Measurements from ENCODE around the gene EN1. TPM values are rescaled to one million over a fixed set of nuclear protein-coding genes. Genes with fewer than 3 reads are reported as not detected.
A peak's percentile ranks its signal among the peaks of the same experiment; 100 is the strongest.

EN1 gene
- total and polyA plus RNA-seq, 2 of the 13 experiments (the other 11 are each of a cell fraction or from before 2014, with no cell fraction given) = not detected

- no peak for TF ChIP-seq CBX2 (IDR thresholded peaks at IDR 0.05; ENCODE audit: low read depth, low read length)
- no peak for TF ChIP-seq CBX2 (CRISPR knock-in tag; IDR thresholded peaks at IDR 0.05; ENCODE audit: low read depth)
- TF ChIP-seq U2AF2 (IDR thresholded peaks at IDR 0.05; ENCODE audit: low read depth, low read length) = no peak
- peak; percentile 31; the same call in 1 of the 2 replicates for TF ChIP-seq ZNF768 (CRISPR knock-in tag; IDR thresholded peaks at IDR 0.05)
- no peak for TF ChIP-seq HNF4G (IDR thresholded peaks at IDR 0.05; ENCODE audit: borderline replicate concordance, low read depth, low read length)
- no peak for TF ChIP-seq HNF4G (CRISPR knock-in tag; IDR thresholded peaks at IDR 0.05; ENCODE audit: borderline replicate concordance, low read depth)
- TF ChIP-seq ATF5 (CRISPR knock-in tag; IDR thresholded peaks at IDR 0.05; ENCODE audit: low read depth) = no peak
- Histone ChIP-seq H3K36me3 (replicated peaks in 1 of 2; ENCODE audit: control insufficient read depth in 1 of 2, insufficient read depth in 2 of 2, low read length in 2 of 2) (no peaks in the 10 kb centered on the region), H4K20me1 (ENCODE audit: insufficient read depth, low read length) (no peaks in the 10 kb centered on the region), H3K27me3 (ENCODE audit: control insufficient read depth in 1 of 2, insufficient read depth in 2 of 2, low read length in 2 of 2) (peaks cover 4 to 50% of the 10 kb centered on the region in 2 experiments; a peak in 4 of 5 replicates), H3K4me2 (ENCODE audit: low read depth, low read length) (no peak overlapping the region), H3K9ac (ENCODE audit: insufficient read depth, low read depth, low read length) (no peak overlapping the region), H3K4me3 (replicated peaks in 1 of 3; ENCODE audit: insufficient read depth in 1 of 3, low read depth in 2 of 3, low read length in 3 of 3) (no peak overlapping the region), H3K79me2 (ENCODE audit: insufficient read depth, low read length) (no peaks in the 10 kb centered on the region), H3K9me3 (ENCODE audit: low read length) (no peaks in the 10 kb centered on the region), H3K27ac (ENCODE audit: extremely low read length, insufficient read depth, low read length) (no peak overlapping the region), H2AFZ (ENCODE audit: low read length) (no peak overlapping the region), H3K4me1 (ENCODE audit: insufficient read depth, low read length) (no peaks in the 10 kb centered on the region)
- ATAC-seq (no peak), DNase-seq (ENCODE audit: low spot score) (no peak), FAIRE-seq (no peak)
- intact Hi-C loops (cut with micrococcal nuclease; ENCODE audit: unreplicated experiment) (no loop called here), in situ Hi-C loops (cut with HindIII; ENCODE audit: extremely low pct_ligation_motif_present, low pct_unique_long_range_greater_than_20kb) (no loop called here)
- BruUV-seq (replicated peaks) = no TSS peak
- WGBS (ENCODE audit: low lambda C conversion rate) = 14% methylated on average over 4 of the region's 4 CpGs
- ChIA-PET POLR2A (no interaction called here), CTCF (ENCODE audit: low intra/inter-chr PET ratio, low total read pairs) (no interaction called here)
These were observed 30.8 kb downstream of the EN1 start for GRCh38 chr2:118816669-118817068.

- no TSS peak for BruUV-seq (replicated peaks)
- 30% methylated on average over 4 of the region's 4 CpGs for WGBS (ENCODE audit: low lambda C conversion rate)
- H3K79me2 ChIP-seq (ENCODE audit: insufficient read depth, low read length) = no peaks in the 10 kb centered on the region
- H2AFZ ChIP-seq (ENCODE audit: low read length) = no peak overlapping the region
- H3K27ac ChIP-seq (ENCODE audit: extremely low read length, insufficient read depth, low read length) = no peak overlapping the region
- ATAC-seq (no peak), DNase-seq (ENCODE audit: low spot score) (no peak), FAIRE-seq (no peak)
- in situ Hi-C loops (cut with HindIII; ENCODE audit: extremely low pct_ligation_motif_present, low pct_unique_long_range_greater_than_20kb) (no loop called here), intact Hi-C loops (cut with micrococcal nuclease; ENCODE audit: unreplicated experiment) (no loop called here)
- CTCF ChIA-PET (ENCODE audit: low intra/inter-chr PET ratio, low total read pairs) = no interaction called here
- H3K4me3 ChIP-seq (replicated peaks in 1 of 3; ENCODE audit: insufficient read depth in 1 of 3, low read depth in 2 of 3, low read length in 3 of 3) = no peak overlapping the region
- H3K4me1 ChIP-seq (ENCODE audit: insufficient read depth, low read length) = no peaks in the 10 kb centered on the region
- H3K36me3 ChIP-seq (replicated peaks in 1 of 2; ENCODE audit: control insufficient read depth in 1 of 2, insufficient read depth in 2 of 2, low read length in 2 of 2) = no peaks in the 10 kb centered on the region
- H3K9me3 ChIP-seq (ENCODE audit: low read length) = no peaks in the 10 kb centered on the region
- peaks cover 4 to 50% of the 10 kb centered on the region in 2 experiments; a peak in 4 of 5 replicates for H3K27me3 ChIP-seq (ENCODE audit: control insufficient read depth in 1 of 2, insufficient read depth in 2 of 2, low read length in 2 of 2)
- POLR2A ChIA-PET = no interaction called here
- no peak overlapping the region for H3K9ac ChIP-seq (ENCODE audit: insufficient read depth, low read depth, low read length)
- no peak overlapping the region for H3K4me2 ChIP-seq (ENCODE audit: low read depth, low read length)
- no peaks in the 10 kb centered on the region for H4K20me1 ChIP-seq (ENCODE audit: insufficient read depth, low read length)
- no peak for TF ChIP-seq SRY (CRISPR knock-in tag; IDR thresholded peaks at IDR 0.05)
- TF ChIP-seq CCAR2 (optimal IDR thresholded peaks at IDR 0.05; ENCODE audit: low read depth, low read length) = no peak
- TF ChIP-seq ZNF687 (CRISPR knock-in tag; IDR thresholded peaks at IDR 0.05) = no peak
- no peak for TF ChIP-seq JARID2 (CRISPR knock-in tag; IDR thresholded peaks at IDR 0.05; ENCODE audit: insufficient replicate concordance)
- TF ChIP-seq RAD51 (IDR thresholded peaks at IDR 0.05; ENCODE audit: borderline replicate concordance) = no peak
- TF ChIP-seq GZF1 (CRISPR knock-in tag; IDR thresholded peaks at IDR 0.05) = no peak
- no peak for TF ChIP-seq SCMH1 (CRISPR knock-in tag; IDR thresholded peaks at IDR 0.05; ENCODE audit: borderline replicate concordance)
- no peak for TF ChIP-seq ZNF253 (CRISPR knock-in tag; IDR thresholded peaks at IDR 0.05; ENCODE audit: borderline replicate concordance)
These were observed 31.7 kb downstream of the EN1 start for GRCh38 chr2:118815731-118816130.
